ENCODE data around the gene TCF7L2.

TCF7L2 gene

DNA sequence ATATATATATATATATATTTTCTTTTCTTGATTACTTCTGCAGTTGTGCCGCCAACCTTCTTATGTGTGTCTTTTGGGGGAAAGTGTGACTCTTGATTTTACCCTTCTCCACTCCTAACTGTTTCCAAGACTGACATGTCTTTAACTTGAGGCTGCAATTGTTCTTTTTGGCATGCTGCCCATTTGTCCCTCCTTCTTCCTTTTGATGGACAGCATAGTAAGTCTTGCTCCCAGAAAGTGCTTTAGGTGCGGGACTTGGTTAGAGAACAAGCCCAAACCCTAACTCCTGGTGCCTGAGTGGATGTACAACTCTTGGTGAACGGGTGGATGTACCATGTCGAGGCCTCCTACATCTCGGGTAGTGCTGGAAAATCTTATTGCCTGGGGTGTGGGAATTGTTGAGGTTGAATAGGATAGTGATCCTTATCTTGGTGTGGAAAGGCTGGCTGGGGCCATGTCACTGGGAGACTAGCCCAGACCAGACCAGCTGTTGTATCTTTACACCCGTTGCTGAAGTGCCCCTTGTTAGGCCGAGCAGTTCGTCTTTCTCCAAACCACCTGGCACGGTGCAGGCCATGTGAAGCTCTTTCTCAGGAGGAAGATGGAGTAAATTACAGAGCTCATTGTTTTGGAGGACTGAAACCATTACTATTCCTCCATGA, 16.3 kb downstream of the TCF7L2 start:
- DNase-seq = no peak

DNA sequence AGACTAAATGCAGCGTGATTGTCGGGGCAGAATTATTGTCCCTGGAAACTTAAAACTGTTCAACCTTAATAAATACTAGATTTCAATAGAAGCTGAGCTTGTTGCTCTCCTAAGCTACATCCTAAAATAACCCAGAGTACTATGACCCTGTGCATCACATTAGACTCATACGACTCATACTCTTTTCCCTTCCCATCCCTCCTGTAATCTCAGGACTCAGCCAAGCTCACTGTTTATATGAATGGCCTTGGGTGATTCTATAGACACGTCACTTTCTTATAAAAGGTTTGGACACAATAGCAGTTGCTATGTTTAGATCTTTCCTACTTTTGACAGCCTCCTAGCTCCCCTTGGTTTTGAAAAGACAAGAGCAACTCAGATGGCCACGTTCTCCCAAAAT, 17.2 kb downstream of the TCF7L2 start:
- no peak for DNase-seq

DNA sequence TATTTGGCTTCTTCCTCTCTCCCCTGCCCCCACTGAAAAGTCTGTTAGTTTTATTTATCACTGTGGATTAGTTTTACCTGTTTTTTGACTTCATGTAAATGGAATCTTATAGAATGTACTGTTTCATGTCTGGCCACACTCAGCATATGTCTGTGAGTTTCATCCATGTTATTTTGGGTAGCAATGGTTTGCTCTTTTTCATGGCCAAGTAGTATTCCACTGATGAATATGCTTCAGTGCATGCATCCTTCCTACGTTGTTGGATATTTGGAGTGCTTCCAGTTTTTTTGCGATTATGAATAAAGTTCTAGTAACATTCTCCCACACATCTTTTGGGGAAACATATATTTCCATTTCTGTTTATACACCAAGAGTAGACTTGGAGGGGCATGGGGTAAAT, 19.1 kb downstream of the TCF7L2 start:
- no peak for DNase-seq

DNA sequence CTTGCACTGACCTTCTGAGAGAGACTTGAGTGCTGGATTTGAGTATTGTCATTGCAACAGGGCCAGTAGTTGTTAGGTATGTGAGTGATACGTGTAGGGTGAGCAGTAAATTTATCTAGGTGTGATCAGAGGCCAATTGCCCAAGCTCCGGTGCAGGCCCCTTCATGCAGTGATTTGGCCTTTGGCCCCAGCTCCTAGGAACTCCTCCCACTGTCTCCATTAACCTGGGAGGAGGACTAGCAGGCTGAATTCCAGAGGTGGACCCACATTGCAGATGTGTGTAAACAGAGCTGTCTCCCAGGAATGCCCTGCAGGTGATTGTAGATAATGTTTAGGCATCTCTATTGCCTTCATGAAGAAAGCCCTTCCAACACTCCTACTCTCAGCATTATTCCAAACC, 19.5 kb downstream of the TCF7L2 start:
- no peak for DNase-seq

DNA sequence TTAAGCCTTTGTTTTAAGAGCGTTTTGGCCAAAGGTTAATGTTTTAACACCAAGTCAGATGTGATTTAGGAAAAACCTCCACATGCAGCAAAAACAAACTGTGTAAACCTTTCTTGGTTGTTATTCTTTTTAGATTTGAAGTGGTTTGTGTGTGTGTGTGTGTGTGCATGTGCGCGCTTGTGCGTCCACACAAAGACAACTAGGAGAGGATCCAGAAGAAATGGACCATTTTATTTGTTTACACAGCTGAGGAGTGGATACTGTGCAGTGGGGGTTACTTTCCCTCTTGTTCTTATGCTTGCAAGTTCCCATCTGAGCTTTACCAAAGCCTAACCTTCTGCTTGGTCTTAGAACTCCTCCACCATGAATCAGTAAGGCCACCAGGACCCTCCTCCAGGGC, 20.0 kb downstream of the TCF7L2 start:
- DNase-seq = no peak

DNA sequence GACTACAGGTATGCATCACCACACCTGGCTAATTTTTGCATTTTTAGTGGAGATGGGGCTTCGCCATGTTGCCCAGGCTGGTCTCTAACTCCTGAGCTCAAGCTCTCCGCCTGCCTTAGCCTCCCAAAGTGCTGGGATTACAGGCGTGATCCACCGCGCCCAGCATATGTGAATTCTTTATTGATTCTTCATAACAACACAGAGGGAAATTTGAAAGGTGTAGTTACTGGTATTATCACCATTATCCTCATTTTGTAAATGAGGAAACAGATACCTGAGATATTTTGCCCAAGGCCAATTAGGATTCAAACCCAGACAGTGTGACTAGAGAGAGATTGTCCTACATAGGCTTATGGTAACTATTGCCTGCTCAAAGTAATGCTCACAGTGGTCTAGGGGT, 22.6 kb downstream of the TCF7L2 start:
- DNase-seq = no peak

- DNase-seq = no peak
Observed at GRCh38 chr10:112973046-112973445, 23.0 kb downstream of the TCF7L2 start.

DNA sequence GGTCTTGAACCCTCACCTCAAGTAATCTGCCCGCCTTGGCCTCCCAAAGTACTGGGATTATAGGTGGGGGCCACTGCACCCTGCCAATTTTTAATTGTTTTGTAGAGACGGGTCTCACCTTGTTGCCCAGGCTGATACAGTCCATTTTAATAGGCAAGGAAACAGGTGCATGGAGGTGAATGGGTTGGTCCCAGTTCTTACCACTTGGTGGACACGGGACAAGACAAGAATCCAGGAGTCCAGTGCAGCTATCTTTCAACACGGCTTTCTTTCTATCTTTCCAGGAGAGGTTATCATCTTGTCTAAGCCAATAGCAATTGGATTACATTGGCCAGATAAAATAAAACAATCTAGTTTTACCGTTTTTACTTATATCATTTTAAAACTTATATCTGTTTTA, 23.8 kb downstream of the TCF7L2 start:
- no peak for DNase-seq

DNA sequence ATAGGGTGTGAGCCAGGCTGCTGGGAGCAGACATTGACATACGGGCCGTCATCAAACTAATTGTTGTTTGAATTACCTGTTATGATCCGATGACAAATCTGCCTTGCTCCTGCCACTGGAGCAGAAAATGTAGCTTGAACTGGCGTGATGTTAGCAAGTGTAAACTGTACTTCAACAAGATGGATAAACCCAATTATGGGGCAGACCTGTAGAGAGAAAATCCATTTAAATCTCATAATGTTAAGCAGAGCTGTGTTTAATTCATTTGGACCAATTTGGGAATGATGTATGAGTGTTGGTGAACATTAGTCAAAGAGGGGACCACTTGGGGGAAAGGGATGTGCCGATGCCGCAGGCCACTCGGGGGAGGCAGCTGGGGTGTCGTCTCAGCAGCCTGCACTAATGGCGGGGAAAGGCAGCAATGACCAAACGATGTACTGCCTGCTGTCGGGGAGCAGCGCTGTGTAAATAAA, 27.4 kb downstream of the TCF7L2 start:
- DNase-seq = no peak

- DNase-seq = no peak
Observed at GRCh38 chr10:112979927-112980326, 29.9 kb downstream of the TCF7L2 start.

- no peak for DNase-seq
Observed at GRCh38 chr10:112980937-112981336, 30.9 kb downstream of the TCF7L2 start.

DNA sequence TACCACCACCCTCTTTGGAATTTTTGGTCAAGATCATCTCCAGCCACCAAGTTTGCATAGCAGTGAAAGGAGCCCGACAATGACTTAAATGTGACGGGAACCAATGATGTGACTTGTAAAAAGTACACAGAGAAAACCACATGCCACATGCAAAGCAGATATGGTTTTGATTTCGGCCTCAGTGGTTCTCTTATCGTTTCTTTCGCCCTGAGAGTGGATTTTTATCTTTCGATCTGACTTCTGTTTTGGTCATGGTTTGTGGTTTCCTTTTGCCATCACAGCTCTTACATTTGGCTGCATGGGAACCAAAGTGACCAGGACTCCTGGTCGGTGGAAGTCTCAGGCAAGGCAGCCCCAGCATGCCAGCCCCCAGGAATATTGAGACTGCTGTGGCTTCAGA, 31.5 kb downstream of the TCF7L2 start:
- DNase-seq = no peak

GRCh38 chr10:112983444-112984056, 33.5 kb downstream of the TCF7L2 start:
- DNase-seq = no peak

GRCh38 chr10:112984756-112985155, 34.7 kb downstream of the TCF7L2 start:
- DNase-seq = no peak

DNA sequence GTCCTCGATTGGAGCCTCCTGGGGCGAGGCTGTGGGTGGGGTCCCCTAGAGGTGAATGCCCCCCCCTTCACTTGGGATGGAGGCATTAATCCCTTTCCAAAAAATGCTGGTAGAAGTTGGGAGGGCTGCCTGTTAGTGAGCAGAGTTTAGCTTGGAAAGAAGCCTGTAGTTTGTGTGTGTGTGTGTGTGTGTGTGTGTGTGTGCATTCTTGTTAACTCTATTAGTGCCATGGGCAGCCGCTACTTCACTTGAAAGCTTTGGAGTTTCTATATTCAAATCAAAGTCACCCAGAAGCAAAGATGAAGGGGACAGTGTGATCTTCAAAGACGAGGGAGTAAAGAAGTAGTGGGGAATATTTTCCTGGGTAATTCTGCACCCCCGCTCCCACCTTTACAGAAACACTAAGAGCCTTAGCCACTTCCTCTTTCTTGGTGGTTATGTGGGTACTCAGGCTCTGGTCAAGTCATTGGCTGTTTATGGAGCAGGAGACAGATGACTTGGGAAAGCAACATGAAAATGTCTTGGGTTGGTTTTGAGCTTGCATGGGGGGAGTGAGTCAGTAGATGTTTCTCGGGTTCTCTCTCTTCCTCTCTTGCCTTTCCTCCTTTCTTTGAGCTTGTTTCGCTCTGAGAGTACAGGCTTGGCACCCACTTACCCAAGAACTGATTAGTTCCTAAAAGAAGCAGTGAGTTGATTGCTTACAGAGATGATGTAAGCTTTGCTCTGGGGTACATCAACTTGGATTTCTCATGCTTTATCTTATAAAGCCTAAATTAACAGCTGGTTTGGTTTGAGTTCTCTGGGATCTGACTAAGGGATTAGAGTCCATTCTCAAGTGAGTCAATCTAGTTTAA, 35.9 kb downstream of the TCF7L2 start:
- DNase-seq = no peak

GRCh38 chr10:112986544-112987190, 36.6 kb downstream of the TCF7L2 start:
- DNase-seq = no peak

GRCh38 chr10:112988839-112989406, 38.9 kb downstream of the TCF7L2 start:
- DNase-seq = no peak

DNA sequence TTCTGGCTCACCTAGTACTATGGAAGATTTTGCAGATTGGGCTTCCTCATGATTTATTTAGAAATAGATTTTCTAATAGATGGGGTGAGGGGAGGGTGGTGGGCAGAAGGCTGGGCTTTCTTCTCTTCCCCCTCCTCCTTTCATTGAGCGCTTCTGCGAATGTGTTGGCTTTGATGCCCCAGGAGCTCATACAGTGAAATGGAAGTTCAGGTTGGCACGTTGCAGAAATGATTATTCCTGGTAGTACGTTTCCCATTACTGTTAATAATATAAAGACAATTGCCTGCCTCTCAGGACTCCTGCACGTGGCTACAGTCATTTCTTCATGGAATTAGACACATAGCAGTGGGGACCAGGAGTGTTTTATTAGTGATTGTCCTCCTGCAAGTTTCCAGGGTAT, 39.8 kb downstream of the TCF7L2 start:
- DNase-seq = no peak

DNA sequence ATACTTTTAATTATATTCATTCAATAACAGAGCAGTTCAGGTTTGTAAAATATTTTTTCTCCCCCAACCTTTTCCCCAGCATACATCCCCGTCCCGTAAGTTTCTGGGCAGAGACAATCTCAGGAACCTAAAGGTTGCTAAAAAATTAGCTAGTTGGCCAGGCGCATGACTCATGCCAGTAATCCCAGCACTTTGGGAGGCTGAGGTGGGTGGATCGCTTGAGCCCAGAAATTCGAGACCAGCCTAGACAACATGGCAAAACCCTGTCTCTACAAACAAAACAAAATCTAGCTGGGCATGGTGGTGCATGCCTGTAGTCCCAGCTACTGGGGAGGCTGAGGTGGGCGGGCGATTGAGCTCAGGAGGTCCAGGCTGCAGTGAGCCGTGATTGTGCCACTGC, 40.2 kb downstream of the TCF7L2 start:
- no peak for DNase-seq

- DNase-seq = no peak
Observed at GRCh38 chr10:112991888-112992491, 41.9 kb downstream of the TCF7L2 start.

DNA sequence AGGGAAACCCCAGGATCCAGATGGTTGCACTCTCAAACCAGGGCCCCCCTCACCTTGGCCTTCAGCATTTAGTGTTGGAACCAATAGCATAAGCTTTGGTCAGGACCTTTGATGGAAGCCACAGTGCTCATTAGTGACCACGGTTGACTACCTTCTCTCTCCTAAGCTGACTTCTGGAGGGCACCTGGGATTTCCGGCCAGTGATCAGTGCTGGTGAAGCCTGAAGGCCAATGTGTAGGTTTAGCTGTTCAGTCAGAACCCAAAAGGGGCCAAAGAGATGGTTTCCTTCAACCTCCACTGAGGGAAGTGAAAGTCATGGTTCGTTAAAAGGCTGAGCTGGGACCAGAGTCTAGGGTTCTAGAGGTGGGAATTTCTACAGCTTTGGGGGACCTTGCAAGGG, 46.4 kb downstream of the TCF7L2 start:
- DNase-seq = no peak

DNA sequence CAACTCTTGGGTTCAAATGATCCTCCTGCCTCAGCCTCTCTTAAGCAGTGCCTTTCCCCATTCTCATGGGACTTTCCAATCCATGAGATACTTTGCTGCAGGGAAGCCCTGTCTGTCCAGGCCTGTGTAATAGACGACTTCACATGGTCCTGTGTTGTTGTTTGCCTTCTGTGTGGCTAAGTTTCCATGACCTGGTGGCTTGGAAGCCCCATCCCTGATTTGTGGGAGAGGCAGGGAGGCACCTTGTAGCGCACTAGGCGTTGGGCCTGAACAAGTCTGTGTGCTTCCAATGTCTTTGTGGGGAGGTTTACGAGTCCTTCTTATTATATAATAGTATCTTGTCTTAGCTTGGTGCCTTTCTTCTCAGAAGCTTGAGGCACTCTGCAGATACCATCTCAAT, 49.1 kb downstream of the TCF7L2 start:
- no peak for DNase-seq

DNA sequence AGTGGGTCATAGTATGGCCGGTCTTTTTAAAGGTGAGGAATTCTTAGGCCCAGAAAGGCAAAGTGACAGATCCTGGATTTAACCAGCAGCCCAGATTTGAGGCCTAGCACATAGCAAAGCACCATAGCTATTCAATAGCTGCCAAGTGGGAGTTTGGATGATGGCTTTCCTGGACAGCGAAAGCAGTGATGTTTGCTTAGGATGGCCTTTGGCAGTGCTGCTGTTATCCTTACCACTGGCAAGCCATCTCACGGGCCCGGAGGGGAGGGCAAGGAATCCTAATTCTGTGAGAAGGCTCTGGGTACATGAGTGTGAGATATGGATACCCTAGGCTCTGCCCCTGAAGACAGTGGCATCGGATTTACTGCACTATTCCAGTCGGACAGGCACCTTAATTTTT, 50.4 kb downstream of the TCF7L2 start:
- no peak for DNase-seq

Data from effector CD8-positive, alpha-beta T cell (primary cell).